ENCODE measurements around the gene DCAF7.

Gene DCAF7

DNA sequence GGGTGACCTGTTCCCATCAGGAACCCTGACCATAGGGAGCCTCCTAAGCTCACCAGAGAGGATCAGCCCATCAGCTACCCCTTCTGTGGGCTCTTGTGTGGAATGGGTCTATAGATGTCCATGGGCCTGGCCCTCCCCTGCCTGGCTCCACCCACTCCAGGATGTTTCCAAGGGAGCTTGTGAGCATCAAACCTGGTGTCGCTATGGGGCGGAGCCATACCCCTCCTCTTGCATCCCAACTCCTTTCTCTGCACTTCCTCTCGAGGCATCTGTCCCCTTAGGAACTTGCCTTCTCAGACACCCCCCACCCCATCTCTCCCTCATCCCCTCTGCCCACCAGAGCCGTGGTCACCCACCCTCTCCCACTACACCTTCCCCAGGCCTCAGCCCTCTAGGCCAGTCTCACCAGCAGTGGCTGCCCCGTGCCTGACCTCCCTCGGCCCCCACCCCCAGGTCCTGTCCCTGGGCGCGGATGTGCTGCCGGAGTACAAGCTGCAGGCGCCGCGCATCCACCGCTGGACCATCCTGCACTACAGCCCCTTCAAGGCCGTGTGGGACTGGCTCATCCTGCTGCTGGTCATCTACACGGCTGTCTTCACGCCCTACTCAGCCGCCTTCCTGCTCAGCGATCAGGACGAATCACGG, 16.7 kb upstream of the DCAF7 start:
- no peak overlapping the region for H3K4me3 ChIP-seq (ENCODE audit: low read depth, low read length)
- DNase-seq (ENCODE audit: low read depth): peak; percentile 16
- TF ChIP-seq MYC (IDR thresholded peaks at IDR 0.05; ENCODE audit: low read depth, low read length) (no peak), POLR2A (IDR thresholded peaks at IDR 0.05; ENCODE audit: extremely low read depth, insufficient read length) (no peak)
- TF ChIP-seq, protein P1, sequence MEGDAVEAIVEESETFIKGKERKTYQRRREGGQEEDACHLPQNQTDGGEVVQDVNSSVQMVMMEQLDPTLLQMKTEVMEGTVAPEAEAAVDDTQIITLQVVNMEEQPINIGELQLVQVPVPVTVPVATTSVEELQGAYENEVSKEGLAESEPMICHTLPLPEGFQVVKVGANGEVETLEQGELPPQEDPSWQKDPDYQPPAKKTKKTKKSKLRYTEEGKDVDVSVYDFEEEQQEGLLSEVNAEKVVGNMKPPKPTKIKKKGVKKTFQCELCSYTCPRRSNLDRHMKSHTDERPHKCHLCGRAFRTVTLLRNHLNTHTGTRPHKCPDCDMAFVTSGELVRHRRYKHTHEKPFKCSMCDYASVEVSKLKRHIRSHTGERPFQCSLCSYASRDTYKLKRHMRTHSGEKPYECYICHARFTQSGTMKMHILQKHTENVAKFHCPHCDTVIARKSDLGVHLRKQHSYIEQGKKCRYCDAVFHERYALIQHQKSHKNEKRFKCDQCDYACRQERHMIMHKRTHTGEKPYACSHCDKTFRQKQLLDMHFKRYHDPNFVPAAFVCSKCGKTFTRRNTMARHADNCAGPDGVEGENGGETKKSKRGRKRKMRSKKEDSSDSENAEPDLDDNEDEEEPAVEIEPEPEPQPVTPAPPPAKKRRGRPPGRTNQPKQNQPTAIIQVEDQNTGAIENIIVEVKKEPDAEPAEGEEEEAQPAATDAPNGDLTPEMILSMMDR (IDR thresholded peaks at IDR 0.05; ENCODE audit: low read depth, low read length): no peak
- TF ChIP-seq, protein P2, sequence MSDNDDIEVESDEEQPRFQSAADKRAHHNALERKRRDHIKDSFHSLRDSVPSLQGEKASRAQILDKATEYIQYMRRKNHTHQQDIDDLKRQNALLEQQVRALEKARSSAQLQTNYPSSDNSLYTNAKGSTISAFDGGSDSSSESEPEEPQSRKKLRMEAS (IDR thresholded peaks at IDR 0.05; ENCODE audit: low read depth, low read length): no peak

DNA sequence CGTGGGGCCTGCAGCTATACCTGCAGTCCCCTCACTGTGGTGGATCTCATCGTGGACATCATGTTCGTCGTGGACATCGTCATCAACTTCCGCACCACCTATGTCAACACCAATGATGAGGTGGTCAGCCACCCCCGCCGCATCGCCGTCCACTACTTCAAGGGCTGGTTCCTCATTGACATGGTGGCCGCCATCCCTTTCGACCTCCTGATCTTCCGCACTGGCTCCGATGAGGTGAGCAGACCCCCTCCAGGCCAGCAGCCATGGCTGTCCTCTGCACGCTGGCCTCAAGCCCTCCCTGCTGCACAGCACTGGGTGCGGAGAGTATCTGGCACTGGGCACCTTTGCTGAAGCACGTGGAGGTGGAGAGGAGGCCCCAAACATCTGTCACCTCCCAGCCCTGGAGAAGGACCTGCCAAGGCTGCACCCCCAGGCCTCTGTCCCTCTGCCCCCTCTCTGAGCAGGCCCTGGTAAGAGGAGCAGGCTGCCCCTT, 16.2 kb upstream of the DCAF7 start:
- DNase-seq (ENCODE audit: low read depth): no peak
- TF ChIP-seq, protein P2 (IDR thresholded peaks at IDR 0.05; ENCODE audit: low read depth, low read length): no peak
- TF ChIP-seq, protein P1 (IDR thresholded peaks at IDR 0.05; ENCODE audit: low read depth, low read length): no peak
- TF ChIP-seq MYC (IDR thresholded peaks at IDR 0.05; ENCODE audit: low read depth, low read length) (no peak), POLR2A (IDR thresholded peaks at IDR 0.05; ENCODE audit: extremely low read depth, insufficient read length) (no peak)

GRCh38 chr17:63534816-63535455, 15.3 kb upstream of the DCAF7 start:
- no peak overlapping the region for H3K4me3 ChIP-seq (ENCODE audit: low read depth, low read length)
- TF ChIP-seq MYC (IDR thresholded peaks at IDR 0.05; ENCODE audit: low read depth, low read length): no peak
- TF ChIP-seq, protein P2 (IDR thresholded peaks at IDR 0.05; ENCODE audit: low read depth, low read length): no peak
- TF ChIP-seq POLR2A (IDR thresholded peaks at IDR 0.05; ENCODE audit: extremely low read depth, insufficient read length): no peak
- TF ChIP-seq, protein P1 (IDR thresholded peaks at IDR 0.05; ENCODE audit: low read depth, low read length): no peak
- no peak for DNase-seq (ENCODE audit: low read depth)

More for the DNA sequence above, 16.2 kb upstream of the DCAF7 start:
- H3K4me3 ChIP-seq (ENCODE audit: low read depth, low read length): no peak overlapping the region

DNA sequence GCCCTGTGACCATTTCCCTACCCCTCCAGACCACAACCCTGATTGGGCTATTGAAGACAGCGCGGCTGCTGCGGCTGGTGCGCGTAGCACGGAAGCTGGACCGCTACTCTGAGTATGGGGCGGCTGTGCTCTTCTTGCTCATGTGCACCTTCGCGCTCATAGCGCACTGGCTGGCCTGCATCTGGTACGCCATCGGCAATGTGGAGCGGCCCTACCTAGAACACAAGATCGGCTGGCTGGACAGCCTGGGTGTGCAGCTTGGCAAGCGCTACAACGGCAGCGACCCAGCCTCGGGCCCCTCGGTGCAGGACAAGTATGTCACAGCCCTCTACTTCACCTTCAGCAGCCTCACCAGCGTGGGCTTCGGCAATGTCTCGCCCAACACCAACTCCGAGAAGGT, 14.6 kb upstream of the DCAF7 start:
- DNase-seq (ENCODE audit: low read depth): no peak

DNA sequence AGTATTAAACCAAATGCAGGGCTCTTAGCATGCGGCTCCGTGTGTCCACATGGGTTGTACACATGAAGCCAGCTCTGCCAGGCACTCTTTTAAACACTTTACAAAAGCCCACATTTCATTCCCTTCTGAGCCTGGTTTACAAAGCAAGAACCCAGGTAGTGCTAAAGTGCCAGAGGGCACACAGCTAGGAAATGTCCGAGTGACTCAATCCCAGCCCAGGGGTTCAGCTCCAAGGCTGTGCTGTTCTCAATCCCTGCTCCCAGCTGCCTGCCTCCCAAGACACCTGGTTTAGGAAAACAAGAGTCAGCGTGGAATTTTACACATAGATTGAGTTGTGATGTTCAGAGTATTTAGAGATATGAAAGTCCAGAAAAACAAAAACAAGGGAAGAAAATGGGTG, 13.3 kb upstream of the DCAF7 start:
- TF ChIP-seq POLR2A (IDR thresholded peaks at IDR 0.05; ENCODE audit: extremely low read depth, insufficient read length): no peak
- TF ChIP-seq, protein P2 (IDR thresholded peaks at IDR 0.05; ENCODE audit: low read depth, low read length): no peak
- no peak for TF ChIP-seq MYC (IDR thresholded peaks at IDR 0.05; ENCODE audit: low read depth, low read length)
- TF ChIP-seq, protein P1 (IDR thresholded peaks at IDR 0.05; ENCODE audit: low read depth, low read length): no peak
- H3K4me3 ChIP-seq (ENCODE audit: low read depth, low read length): no peak overlapping the region
- DNase-seq (ENCODE audit: low read depth): no peak

More for the DNA sequence above, 14.6 kb upstream of the DCAF7 start:
- TF ChIP-seq POLR2A (IDR thresholded peaks at IDR 0.05; ENCODE audit: extremely low read depth, insufficient read length) (no peak), MYC (IDR thresholded peaks at IDR 0.05; ENCODE audit: low read depth, low read length) (no peak)
- TF ChIP-seq, protein P1 (IDR thresholded peaks at IDR 0.05; ENCODE audit: low read depth, low read length): no peak
- TF ChIP-seq, protein P2 (IDR thresholded peaks at IDR 0.05; ENCODE audit: low read depth, low read length): no peak
- H3K4me3 ChIP-seq (ENCODE audit: low read depth, low read length): no peak overlapping the region
